Thyroid gland (tissue), 4 donors: ENCODE data around the gene NACC1.

Source experiments
- CTCF ChIP-seq, 6 experiments: fragments of 200-600 bp in 3 of 6; fragments of 450-650 bp in 3 of 6; sonication (generic) in 3 of 6; IDR thresholded peaks; one replicate each; pipeline ENCODE4 v1.5.1; 2016 to 2019; ENCODE audit warnings: antibody characterized with exemption in 6 of 6, mild to moderate bottlenecking in 2 of 6, inconsistent platforms in 1 of 6, moderate library complexity in 1 of 6
- POLR2A ChIP-seq, 2 donors: fragments of 450-650 bp; IDR thresholded peaks; one replicate each; pipeline ENCODE4 v1.6.1; 2017; ENCODE audit warnings: antibody characterized with exemption in 2 of 2, mild to moderate bottlenecking in 2 of 2, moderate library complexity in 1 of 2

GRCh38 chr19:13077240-13077639 lies 40.8 kb upstream of the NACC1 start:
- TF ChIP-seq CTCF (IDR thresholded peaks at IDR 0.05), result no peak
- no peak for TF ChIP-seq POLR2A (IDR thresholded peaks at IDR 0.05)
